GM12892 (cell line): ENCODE measurements around the gene MTFR1L.

Experiments
- POLR2A ChIP-seq: IDR thresholded peaks from 2 replicates; pipeline ENCODE4 v1.6.1; 2011; ENCODE audit warnings: low read depth, low read length, control low read depth
- TAF1 ChIP-seq: IDR thresholded peaks from 2 replicates; pipeline ENCODE4 v1.6.1; 2011; ENCODE audit warnings: low read depth, mild to moderate bottlenecking, control low read depth, low read length, borderline replicate concordance

DNA sequence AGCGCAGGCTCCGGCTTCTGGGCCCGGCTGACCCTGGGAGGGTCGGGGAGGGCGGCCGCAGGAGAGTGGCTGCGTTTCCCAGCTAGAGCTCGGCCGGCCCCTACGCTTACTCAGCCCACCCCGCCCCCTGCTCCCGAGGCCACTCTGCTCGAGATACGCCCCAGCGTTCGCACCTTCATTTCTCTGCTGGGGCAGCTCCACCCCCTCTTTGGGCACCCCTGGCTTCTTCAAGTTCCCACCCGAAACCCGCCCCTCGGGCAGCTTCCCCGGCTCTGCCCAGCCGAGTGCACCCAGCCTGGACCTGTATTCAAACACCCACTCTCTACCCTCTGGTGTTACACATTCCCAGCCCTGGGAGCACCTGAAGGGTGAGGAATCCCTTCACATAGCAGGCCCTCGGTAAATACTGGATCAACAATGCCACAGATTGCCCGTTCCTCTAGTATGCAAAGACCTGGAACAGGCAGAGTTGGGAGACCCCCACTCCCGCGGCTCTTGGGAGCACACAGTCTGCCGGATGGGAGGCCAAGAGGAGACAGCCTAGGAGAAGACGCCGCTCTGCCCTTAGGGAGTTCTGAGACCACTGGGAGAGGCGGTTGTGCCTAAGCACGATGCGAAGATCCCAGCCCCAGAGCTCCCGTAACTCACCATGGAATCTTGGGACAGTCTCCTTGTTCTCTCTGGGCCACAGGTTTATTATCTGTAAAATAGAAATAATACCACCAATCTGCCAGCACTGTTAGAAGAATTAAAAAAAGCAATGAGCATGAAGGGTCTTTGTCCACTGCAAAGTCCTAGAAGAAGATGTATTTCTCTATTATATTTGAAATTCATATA is 56.3 kb downstream of the MTFR1L start:
- no peak for TF ChIP-seq POLR2A
- no peak for TF ChIP-seq TAF1
